HG03066 (cell line): Measurements from ENCODE around the gene FBXO34.
A peak's percentile ranks its signal among the peaks of the same experiment; 100 is the strongest.
"Not testable (repeated sequence)": the region's sequence is repeated elsewhere in the genome, so short reads cannot be mapped to it uniquely, and the experiment has no call there.

Experiments
- ATAC-seq: cut with Tn5 transposase; IDR thresholded peaks from one replicate; pipeline ENCODE4 v1.9.1; 2021; ENCODE audit warnings: low read depth; ENCODE audit not compliant: unreplicated experiment

FBXO34 gene

GRCh38 chr14:55306938-55307589 lies 35.8 kb downstream of the FBXO34 start:
- ATAC-seq, result no peak

GRCh38 chr14:55309154-55309553 lies 37.9 kb downstream of the FBXO34 start:
- no peak for ATAC-seq

- ATAC-seq, result no peak
Observed at GRCh38 chr14:55309761-55310365, 38.6 kb downstream of the FBXO34 start.

- ATAC-seq, result not testable (repeated sequence)
Observed at GRCh38 chr14:55312379-55313030, 41.3 kb downstream of the FBXO34 start.

GRCh38 chr14:55313480-55313879 lies 42.3 kb downstream of the FBXO34 start:
- ATAC-seq, result no peak

- ATAC-seq, result no peak
Observed at GRCh38 chr14:55314449-55314848, 43.2 kb downstream of the FBXO34 start.

- no peak for ATAC-seq
Observed at GRCh38 chr14:55316564-55316963, 45.3 kb downstream of the FBXO34 start.

GRCh38 chr14:55317542-55318306 lies 46.5 kb downstream of the FBXO34 start:
- no peak for ATAC-seq

GRCh38 chr14:55318694-55319093 lies 47.5 kb downstream of the FBXO34 start:
- no peak for ATAC-seq

GRCh38 chr14:55323910-55324309 lies 52.7 kb downstream of the FBXO34 start:
- ATAC-seq, result no peak

- ATAC-seq, result no peak
Observed at GRCh38 chr14:55324812-55325211, 53.6 kb downstream of the FBXO34 start.

- ATAC-seq, result peak; percentile 68
Observed at GRCh38 chr14:55327179-55327578, 56.0 kb downstream of the FBXO34 start.

GRCh38 chr14:55328317-55328716 lies 57.1 kb downstream of the FBXO34 start:
- no peak for ATAC-seq

GRCh38 chr14:55329999-55330710 lies 58.9 kb downstream of the FBXO34 start:
- no peak for ATAC-seq

GRCh38 chr14:55332654-55333570 lies 61.7 kb downstream of the FBXO34 start:
- no peak for ATAC-seq

GRCh38 chr14:55333711-55334485 lies 62.7 kb downstream of the FBXO34 start:
- ATAC-seq, result peak; percentile 71

- no peak for ATAC-seq
Observed at GRCh38 chr14:55336162-55336561, 64.9 kb downstream of the FBXO34 start.

- ATAC-seq, result no peak
Observed at GRCh38 chr14:55336691-55337090, 65.5 kb downstream of the FBXO34 start.

GRCh38 chr14:55339770-55340169 lies 68.5 kb downstream of the FBXO34 start:
- peak; percentile 76 for ATAC-seq
